GM10248 (cell line): ENCODE measurements around the gene SCN3B.

Experiments
- CTCF ChIA-PET: fragments of 300-600 bp; sonication (Branson Sonifier 250); formaldehyde crosslinking; extraction: SDS; loops from one replicate; lab custom pipeline; 2021; ENCODE audit warnings: antibody characterized with exemption; lab: Yijun Ruan, JAX
- POLR2A ChIA-PET: fragments of 350-650 bp; sonication (Branson Sonifier 250); formaldehyde crosslinking; extraction: SDS; loops from one replicate; lab custom pipeline; 2020; ENCODE audit warnings: antibody characterized with exemption; lab: Yijun Ruan, JAX
- DNase-seq: peaks from one replicate; pipeline ENCODE4 v3.0.0; 2012; ENCODE audit errors: extremely low spot score
- CTCF ChIP-seq: IDR thresholded peaks from 2 replicates; pipeline ENCODE4 v1.5.1; 2012; ENCODE audit warnings: mild to moderate bottlenecking, low read depth; ENCODE audit errors: extremely low read depth, missing control alignments, control extremely low read depth

SCN3B gene

GRCh38 chr11:123611698-123612097 lies 42.7 kb downstream of the SCN3B start:
- no peak for DNase-seq
- ChIA-PET CTCF (interaction anchor here (0.7 to 2.5 kb wide), 3 partner anchors 8 to 100 kb away, joined by 3 to 7 read pairs (median 3); no protein-coding TSS in a partner anchor), POLR2A (no interaction called here)

GRCh38 chr11:123608945-123609344 lies 45.5 kb downstream of the SCN3B start:
- CTCF ChIA-PET, result no interaction called here

More at GRCh38 chr11:123611698-123612097, 42.7 kb downstream of the SCN3B start:
- no peak for TF ChIP-seq CTCF

GRCh38 chr11:123608371-123608770 lies 46.1 kb downstream of the SCN3B start:
- ChIA-PET CTCF (no interaction called here), POLR2A (no interaction called here)
- no peak for TF ChIP-seq CTCF
- DNase-seq, result no peak

More at GRCh38 chr11:123608945-123609344, 45.5 kb downstream of the SCN3B start:
- POLR2A ChIA-PET, result no interaction called here
- TF ChIP-seq CTCF, result no peak
- DNase-seq, result no peak

- DNase-seq, result no peak
- ChIA-PET POLR2A (no interaction called here), CTCF (interaction anchor here (1.4 to 2.4 kb wide), 3 partner anchors 21 to 31 kb away, joined by 4 to 14 read pairs (median 6); no protein-coding TSS in a partner anchor)
- TF ChIP-seq CTCF, result no peak
These were observed 46.6 kb downstream of the SCN3B start for GRCh38 chr11:123607781-123608180.

GRCh38 chr11:123603666-123604065 lies 50.8 kb downstream of the SCN3B start:
- no peak for DNase-seq
- ChIA-PET CTCF (interaction anchor here (1.3 to 2.0 kb wide), 2 partner anchors 26 to 108 kb away, joined by 3 to 6 read pairs; no protein-coding TSS in a partner anchor), POLR2A (no interaction called here)
- TF ChIP-seq CTCF, result no peak

- CTCF ChIA-PET, result interaction anchor here (1.3 to 1.8 kb wide), 4 partner anchors 21 to 107 kb away, joined by 3 to 4 read pairs (median 4); no protein-coding TSS in a partner anchor
- no peak for DNase-seq
- POLR2A ChIA-PET, result no interaction called here
- TF ChIP-seq CTCF, result no peak
These were observed 52.7 kb downstream of the SCN3B start for GRCh38 chr11:123601743-123602142.
